ENCODE results near the gene LRP6.

DNA sequence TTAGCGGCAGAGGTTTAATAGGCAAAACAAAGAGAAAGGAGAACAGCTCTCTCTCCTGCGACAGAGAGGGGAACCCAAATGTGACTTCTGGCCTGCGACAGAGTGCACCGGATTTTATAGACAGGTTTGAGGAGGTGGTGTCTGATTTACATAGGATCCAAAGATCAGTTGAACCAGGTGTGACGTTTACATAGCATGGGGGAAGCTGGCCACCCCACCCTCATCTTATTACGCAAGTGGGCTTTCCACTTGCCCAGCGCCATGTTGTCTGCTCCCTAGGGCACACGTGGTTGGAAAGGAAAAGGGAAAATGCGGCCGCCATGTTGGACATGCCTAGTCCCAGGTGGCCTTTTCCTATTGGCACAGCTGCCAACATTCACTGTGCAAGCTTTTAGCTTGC is 178.7 kb downstream of the LRP6 start:
- TF ChIP-seq, protein P1, sequence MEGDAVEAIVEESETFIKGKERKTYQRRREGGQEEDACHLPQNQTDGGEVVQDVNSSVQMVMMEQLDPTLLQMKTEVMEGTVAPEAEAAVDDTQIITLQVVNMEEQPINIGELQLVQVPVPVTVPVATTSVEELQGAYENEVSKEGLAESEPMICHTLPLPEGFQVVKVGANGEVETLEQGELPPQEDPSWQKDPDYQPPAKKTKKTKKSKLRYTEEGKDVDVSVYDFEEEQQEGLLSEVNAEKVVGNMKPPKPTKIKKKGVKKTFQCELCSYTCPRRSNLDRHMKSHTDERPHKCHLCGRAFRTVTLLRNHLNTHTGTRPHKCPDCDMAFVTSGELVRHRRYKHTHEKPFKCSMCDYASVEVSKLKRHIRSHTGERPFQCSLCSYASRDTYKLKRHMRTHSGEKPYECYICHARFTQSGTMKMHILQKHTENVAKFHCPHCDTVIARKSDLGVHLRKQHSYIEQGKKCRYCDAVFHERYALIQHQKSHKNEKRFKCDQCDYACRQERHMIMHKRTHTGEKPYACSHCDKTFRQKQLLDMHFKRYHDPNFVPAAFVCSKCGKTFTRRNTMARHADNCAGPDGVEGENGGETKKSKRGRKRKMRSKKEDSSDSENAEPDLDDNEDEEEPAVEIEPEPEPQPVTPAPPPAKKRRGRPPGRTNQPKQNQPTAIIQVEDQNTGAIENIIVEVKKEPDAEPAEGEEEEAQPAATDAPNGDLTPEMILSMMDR (IDR thresholded peaks at IDR 0.05): no peak
- no peak for TF ChIP-seq POLR2A (IDR thresholded peaks at IDR 0.05)

All from adrenal gland (tissue), 5 donors.